LoVo (cell line): ENCODE data around the gene SIRT2.
"Not testable (repeated sequence)": the region's sequence is repeated elsewhere in the genome, so short reads cannot be mapped to it uniquely, and the experiment has no call there.

ENCODE experiments used
- DNase-seq: peaks from one replicate; pipeline ENCODE4 v3.0.0-alpha.2; 2016; ENCODE audit warnings: low spot score

SIRT2 gene

DNA sequence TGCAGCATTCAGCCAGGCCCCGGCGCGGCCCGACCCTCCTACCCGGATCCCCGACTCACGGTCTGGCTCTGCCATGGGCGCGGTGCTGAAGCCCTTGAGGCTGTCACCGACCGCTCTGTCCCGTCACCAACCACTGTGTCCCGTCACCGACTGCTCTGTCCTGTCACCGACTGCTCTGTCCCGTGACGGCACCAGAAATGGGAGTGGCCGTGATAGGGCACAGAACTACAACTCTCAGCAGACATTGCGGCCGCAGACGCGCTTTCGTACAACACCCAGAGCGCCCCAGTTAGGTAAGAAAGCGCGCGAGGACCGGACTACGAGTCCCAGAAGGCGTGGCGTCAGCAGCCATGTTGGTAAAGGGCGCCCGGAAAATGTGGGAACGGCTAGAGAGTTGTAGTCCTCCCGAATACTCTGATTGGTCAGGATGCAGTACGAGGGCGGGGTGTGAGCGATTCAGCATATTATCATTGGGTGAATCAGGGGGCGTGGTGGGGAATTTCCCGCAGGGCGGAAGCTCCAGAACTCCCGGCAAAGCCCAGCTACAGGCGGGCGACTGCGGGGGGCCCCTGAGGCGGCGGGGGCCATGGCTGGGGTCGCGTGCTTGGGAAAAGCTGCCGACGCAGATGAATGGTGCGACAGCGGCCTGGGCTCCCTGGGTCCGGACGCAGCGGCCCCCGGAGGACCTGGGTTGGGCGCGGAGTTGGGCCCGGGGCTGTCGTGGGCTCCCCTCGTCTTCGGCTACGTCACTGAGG, at the start of gene SIRT2, which contains the start of gene NFKBIB:
SIRT2 (minus strand) TSS at position 172 of the 755 bp plus-strand sequence; CDS start at position 75, 97 bp downstream.
NFKBIB (plus strand) TSS at position 523 of the 755 bp plus-strand sequence; CDS start at position 587, 64 bp downstream.
- peak; percentile 100 for DNase-seq

DNA sequence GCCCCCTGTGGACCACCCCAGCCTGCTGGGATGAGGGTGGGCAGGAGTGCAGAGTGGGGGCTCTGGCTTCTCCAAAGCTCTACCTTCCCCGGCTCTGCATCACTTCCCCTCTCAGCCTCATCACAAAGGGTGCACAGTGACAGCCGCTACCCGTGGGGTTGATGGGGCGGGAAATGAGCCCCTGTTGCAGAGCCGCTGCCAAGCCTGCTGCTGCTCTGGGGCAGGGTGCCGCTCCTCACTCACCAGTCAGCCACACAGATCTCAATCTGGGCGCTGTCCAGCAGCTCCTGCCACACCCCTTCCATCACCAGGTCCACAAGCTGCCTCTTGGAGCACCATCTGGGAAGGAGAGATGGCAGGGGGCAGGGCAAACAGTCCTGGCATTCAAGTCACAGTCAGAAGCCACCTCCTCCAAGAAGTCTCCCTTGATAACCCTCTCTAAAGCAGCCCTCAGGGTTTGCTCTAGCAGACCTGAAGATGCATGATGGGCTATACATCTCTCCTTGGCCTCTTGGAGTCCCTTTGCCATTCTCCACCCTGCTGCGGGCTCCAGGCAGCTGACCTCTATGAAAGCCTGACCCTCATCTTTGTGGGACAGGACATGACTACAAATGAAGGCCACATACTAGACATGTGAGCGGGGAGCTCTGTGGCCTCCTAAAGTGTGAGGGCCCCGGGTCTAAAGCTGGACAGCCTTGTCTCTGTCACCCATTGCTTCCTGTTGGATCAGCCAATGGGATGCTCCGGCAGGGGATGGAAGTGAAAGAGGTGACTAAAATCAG, 47.0 kb upstream of the SIRT2 start:
- no peak for DNase-seq

DNA sequence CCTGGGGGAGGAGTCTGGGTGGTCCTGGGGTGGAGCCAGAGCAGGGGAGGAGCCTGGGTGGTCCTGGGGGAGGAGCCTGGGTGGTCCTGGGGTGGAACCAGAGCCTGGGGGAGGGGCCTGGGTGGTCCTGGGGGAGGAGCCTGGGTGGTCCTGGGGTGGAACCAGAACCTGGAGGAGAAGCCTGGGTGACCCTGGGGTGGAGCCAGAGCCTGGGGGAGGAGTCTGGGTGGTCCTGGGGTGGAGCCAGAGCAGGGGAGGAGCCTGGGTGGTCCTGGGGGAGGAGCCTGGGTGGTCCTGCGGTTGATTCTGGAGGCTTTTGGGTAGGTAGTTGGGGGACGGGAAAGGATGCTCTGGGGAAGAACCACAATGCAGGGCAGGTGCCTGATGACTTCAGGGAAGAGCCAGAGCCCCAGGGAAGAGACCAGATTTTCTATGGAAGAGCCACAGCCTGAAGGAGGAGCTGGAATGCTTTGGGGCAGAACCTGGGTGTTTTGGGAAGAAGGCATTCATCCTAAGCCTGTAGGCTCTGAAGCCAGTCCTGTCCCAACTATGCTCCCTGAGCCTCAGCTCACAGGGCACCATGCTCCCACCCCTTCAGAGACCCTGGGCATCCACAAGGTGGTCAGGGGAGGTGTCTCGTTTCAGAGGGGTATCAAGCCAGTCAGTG, 46.3 kb upstream of the SIRT2 start:
- no peak for DNase-seq

DNA sequence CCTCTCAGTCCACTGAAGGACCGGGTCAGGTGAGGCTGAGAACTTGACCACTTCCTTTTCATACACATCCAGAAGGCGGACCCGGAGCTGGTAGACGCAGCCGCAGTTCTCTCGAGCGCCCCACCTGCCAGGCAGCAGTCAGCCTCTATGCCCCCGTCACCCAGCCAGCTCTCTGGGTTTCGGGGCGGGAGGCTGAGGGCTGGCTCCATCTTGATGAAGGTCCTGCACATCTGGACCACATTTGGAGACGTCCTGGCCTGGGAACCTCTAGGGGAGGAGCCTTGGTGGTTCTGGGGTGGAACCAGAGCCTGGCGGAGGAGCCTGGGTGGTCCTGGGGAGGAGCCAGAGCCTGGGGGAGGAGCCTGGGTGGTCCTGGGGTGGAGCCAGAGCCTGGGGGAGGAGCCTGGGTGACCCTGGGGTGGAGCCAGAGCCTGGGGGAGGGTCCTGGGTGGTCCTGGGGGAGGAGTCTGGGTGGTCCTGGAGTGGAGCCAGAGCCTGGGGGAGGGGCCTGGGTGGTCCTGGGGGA, 45.6 kb upstream of the SIRT2 start:
- DNase-seq: no peak

DNA sequence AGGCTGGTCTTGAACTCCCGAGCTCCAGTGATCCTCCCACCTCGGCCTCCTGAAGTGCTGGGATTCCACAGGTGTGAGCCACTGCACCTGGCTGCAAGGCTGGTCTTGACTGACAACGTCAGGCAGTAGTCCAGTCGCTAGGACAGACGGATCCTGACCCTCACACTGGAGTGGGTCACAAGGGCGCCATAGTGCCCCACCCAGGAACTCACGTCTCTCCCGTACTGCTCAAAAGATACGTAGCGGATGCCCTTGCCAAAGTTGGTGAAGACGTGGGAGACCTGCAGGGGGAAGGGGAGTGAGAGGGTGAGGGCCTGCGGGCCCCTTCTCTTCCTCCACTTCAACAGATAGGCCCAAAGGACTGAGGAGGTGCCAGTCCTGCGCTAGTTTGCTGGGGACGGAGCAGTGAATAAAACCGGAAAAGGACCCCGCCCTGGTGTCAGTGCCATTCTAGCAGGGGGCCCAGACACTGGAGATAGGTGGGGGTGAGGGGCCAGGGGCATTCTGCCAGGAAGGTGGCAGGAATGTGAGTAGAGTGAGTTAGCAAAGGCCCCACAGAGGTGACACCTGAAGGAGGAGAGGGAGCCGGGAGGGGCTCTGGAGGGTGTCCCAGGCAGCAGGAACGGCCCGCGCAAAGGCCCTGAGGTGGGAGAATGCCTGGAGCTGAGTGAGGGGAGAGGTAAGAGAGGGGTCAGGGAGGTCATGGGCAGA, 43.2 kb upstream of the SIRT2 start:
- DNase-seq: no peak

DNA sequence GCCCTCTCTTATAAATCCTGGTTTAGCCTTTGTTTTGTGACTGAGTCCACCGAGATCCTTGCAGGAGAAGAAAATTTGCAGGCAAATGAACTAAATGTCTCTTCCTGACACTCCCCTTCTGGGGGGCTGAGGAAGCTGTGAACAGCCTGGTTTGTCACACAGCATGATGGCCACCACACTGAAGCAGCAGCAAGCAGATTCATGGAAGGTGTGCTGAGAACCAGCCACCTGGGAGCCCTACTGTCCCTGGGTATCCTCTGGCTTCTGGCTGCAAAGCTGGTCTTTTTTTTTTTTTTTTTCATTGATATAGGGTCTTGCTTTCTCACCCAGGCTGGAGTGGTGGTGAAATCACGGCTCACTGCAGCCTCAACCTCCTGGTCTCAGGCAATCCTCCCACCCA, 42.6 kb upstream of the SIRT2 start:
- DNase-seq: no peak

DNA sequence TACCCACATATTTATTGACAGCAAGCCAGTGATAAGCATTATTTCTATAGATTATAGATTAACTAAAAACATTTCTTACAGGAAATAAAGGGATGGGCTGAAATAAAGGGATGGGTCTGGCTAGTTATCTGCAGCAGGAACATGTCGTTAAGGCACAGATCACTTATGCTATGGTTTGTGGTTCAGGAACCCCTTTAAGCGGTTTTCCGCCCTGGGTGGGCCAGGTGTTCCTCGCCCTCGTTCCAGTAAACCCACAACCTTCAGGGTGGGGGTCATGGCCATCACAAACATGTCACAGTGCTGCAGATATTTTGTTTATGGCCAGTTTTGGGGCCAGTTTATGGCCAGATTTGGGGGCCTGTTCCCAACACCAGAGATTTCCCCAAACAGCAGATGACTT, 42.0 kb upstream of the SIRT2 start:
- DNase-seq: not testable (repeated sequence)

DNA sequence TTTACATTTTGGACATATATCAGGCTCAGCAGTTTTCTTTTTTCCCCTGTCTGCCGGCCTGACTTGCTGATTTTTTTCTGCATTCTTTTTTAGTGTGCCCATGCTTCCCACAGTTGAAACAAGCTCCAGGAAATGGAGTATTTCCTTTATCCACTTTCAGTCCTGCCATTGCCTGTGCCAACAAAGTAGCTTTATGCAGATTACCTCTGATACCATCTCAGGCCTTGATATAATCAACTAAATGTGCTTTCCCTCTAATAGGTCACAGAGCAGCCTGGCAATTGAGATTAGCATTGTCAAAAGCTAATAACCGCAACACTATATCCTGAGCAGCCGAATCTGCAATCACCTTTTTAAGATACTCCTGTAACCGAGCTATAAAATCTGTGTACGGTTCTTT, 40.5 kb upstream of the SIRT2 start:
- no peak for DNase-seq

DNA sequence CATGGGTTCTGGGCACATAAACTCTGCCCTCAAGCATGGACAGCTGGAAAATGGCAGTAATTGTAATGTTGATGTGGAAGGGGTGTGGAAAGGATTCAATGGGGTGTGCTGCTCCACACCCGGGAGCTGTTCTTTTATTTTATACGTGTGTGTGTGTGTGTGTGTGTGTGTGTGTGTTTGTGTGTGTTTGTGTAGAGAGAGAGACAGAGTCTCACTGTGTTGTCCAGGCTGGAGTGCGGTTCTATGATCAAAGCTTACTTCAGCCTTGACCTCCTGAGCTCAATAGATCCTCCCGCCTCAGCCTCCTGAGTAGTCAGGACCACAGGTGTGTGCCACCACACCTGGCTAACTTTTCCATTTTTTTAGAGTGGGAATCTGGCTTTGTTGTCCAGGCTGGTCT, 34.1 kb upstream of the SIRT2 start:
- no peak for DNase-seq

DNA sequence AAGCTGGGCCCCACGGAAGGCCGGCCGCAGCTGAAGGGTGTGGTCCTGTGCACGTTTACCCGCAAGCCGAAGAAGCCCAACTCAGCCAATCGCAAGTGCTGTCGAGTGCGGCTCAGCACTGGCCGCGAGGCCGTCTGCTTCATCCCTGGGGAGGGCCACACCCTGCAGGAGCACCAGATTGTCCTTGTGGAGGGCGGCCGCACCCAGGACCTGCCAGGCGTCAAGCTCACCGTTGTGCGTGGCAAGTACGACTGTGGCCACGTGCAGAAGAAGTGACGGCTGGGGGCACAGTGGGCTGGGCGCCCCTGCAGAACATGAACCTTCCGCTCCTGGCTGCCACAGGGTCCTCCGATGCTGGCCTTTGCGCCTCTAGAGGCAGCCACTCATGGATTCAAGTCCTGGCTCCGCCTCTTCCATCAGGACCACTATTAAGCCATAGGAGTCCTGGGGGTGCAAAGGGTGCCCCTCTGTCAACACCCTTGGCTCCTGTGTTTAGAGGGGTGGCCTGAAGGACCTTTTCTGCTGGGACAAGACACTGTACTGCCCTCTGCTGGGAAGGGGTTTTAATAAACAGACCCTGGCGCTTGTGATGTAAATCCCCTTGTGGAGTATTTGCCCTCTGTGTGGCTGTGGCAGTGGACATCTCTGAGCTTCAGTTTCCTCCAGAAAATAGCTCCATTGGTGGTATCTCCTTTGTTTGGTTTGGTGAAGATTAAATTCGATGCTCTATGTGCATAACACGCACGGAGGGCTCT, 33.2 kb upstream of the SIRT2 start:
- peak; percentile 7 for DNase-seq

DNA sequence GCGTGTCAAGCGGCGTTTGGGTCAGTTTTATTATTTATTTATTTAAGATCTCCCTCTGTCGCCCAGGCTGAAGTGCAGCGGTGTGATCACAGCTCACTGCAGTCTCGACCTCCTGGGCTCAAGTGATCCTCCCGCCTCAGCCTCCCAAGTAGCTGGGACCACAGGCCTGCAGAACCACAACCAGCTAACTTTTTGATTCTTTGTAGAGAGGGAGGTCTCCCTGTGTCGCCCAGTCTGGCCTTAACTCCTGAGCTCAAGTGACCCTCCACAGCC, 32.0 kb upstream of the SIRT2 start:
- no peak for DNase-seq

DNA sequence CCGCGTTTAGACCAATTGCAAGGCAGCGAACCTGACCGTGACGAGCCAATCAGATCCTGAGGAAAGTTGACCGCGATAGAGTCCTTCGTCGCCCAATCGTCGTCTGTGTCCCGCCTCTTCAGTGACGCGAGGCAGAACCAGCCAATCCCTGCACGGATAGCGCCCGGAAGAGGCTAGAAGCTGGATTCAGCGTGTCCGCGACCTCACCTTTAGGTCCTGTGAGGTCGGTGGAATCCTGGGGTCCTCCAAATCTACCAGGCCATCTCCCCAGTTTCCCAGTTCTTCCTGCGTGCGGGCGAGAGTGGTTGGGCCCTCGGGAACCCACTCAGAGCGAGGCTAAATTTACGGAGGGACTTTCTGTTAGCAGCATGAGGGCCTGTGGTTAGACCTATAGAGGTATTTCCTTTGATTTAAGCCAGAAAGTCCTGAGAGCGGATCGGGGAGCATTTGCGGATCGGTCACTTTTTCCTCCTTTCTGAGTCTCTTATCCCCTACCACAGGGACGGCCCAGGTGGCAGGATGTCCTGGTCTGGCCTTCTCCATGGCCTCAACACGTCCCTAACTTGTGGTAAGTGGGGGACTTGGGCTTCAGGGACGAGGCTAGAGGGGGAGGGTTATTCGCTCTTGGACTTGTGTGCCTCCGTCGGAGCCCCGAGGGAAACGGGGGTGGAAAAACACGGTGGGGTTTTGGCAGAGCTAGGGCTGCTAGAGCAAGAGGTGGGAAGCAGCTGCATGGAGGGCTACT, 31.5 kb upstream of the SIRT2 start, which contains the start of gene MRPS12:
MRPS12 (plus strand) TSS at position 169 of the 745 bp plus-strand sequence; CDS start at position 520, 351 bp downstream.
- peak; percentile 99 for DNase-seq

DNA sequence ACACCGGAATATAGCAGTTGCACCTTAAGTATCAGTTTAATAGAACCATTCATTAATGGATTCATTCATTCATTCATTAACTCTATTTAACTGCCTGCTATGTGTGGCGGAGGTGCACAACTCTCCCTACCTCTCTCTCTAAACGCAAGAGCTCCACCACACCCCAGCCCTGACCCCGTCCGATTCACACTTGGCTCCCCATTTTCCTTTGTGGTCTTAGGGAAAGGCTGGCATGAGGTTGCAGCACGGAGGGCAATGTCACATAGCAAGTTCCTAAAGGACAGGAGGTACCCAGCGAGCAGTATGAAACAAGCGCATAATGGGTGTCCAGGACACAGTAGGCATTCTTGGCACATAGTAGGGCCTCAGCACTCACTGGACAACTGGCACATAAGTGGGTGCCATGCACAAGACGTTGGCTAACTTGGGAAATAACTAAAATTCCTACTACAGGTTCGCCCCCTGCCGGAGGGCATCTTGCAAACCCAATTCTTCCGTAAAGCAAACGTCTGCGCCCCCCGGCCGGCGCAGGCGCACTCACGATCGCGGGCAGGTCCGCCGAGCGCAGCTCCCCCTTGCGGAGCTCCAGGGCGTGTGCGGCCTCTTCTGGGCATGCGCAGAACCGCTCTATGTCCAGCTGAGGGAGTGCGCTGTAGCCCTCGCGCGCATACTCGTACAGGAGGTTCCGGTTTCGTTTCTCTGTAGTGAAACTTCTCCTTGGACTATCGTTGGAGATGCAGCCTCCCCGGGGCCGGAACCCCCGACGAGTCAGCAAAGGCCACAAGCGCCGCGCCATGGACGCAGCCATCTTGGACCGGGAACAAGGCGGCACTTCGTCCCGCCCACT, 30.7 kb upstream of the SIRT2 start, which contains the start of gene SARS2:
SARS2 (minus strand) TSS at position 835 of the 847 bp plus-strand sequence; CDS start at position 808, 27 bp downstream.
- peak; percentile 96 for DNase-seq

DNA sequence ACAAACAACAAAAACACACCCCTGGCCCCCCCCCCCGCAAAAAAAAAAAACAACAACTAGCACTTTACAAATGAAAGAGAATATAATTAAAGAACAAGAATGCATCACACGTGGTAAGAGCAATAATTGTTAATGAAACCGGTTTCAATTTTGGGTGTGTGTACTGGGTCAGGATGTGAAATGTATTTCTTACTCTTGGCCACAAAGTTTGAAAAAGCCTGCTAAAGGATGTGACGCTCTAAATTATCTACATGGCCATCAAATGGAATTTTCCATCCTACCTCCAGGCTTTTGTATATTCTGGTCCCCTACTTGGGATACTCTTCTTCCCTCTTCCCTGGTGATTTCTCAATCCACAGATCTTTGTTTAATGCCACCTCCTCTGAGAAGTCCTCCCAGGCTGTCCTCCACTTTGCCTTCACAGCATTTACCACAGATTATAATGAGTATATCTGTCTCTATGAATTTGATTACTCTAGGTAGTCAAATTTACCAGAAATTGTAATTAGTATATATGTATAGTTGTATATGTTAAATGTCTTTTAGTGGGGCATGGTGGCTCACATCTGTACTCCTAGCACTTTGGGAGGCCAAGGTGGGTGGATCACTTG, 29.1 kb upstream of the SIRT2 start:
- DNase-seq: no peak

DNA sequence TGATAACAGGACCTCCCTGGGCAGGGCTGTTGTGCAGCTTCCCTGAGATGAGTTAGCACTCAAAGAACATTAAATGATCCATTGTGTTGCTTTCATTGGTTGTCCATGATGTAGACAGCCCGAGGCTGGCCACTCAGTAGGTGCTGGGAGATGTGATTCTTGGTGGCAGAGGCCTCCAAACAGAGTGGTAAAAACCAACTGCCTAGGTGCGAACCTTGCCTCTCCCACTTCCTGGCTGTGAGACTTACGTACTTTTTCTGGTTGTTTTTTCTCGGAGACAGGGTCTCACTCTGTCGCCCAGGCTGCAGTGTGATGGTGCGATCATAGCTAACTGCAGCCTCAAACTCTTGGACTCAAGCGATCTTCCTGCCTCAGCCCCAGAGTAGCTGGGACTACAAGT, 25.0 kb upstream of the SIRT2 start:
- DNase-seq: no peak

DNA sequence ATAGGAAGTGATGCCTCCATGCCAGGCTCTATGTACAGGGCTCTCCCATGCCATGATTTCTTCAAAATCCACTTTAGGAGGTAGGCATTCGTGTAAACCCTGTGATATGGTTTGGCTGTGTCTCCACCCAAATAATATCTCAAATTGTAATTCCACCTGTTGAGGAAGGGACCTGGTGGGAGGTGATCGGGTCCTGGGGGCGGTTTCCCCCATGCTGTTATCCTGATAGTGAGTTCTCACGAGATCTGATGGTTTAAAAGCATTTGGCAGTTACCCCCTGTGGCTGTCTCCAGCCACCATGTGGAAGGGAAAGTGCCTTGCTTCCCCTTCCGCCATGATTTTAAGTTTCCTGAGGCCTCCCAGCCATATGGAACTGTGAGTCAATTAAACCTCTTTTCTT, 23.1 kb upstream of the SIRT2 start:
- DNase-seq: no peak

DNA sequence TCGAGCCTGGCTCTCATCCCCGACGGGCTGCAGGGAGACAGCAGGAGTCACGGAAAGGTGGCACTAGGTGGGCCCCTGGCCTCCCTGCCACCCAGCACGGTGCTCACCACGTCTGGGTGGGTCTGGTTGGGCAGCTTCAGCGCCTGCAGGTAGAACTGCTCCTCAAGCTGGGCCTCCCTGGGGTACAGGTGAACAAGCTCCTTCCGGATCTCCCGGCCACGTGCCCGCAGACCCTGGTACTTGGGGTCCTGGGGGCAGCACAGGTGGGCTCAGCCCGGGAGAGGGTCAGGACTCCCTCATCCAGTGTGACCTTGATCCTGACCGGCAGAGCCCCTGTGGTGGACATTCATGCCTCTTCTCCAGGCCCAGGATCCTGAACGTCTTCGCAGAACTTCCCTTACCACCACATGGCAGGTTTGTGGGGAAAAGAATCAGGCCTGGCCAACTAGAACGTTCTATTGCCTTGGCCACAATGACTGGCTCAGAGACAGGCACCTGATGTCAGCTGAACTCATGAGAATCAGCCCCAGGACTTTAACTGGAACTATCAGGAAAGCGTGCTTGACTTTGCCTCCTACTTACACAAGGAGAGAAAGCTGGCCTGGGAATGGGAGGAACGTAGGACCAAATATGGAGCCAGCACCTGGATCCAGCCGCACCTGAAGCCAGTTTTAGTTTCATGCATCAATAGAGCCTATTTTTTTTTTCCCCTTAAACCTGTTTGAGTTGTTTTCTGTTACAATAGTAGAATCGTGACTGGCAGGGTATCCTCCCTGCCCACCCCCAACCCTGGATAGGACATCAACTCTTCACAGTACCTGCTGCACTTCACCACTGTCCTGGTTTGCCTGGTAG, 22.2 kb upstream of the SIRT2 start:
- no peak for DNase-seq
